ENCODE results near the gene RHBDD1.
A peak's percentile ranks its signal among the peaks of the same experiment; 100 is the strongest.

- TF ChIP-seq CTCF (IDR thresholded peaks at IDR 0.05) (no peak), POLR2A (IDR thresholded peaks at IDR 0.05) (peak in 2 of 4 donors; percentile 69 to 90), EP300 (IDR thresholded peaks at IDR 0.05) (no peak)
Observed at GRCh38 chr2:226835796-226836547, at the start of gene RHBDD1.

Measured in stomach (tissue), 4 donors.